Renal cortex interstitium (tissue), 11 donors: ENCODE measurements around the gene SNX8. TPM values are rescaled to one million over a fixed set of nuclear protein-coding genes. Genes with fewer than 3 reads are reported as not detected.
A peak's percentile ranks its signal among the peaks of the same experiment; 100 is the strongest.
"Not testable (repeated sequence)": the region's sequence is repeated elsewhere in the genome, so short reads cannot be mapped to it uniquely, and the experiment has no call there.

Source experiments
- DNase-seq, 11 donors: peaks; one replicate each; pipeline ENCODE4 v3.0.0-alpha.2; 2013; ENCODE audit warnings: low read depth in 9 of 11, low spot score in 4 of 11; ENCODE audit errors: extremely low read depth in 1 of 11
- polyA plus RNA-seq, 3 donors: library from polyadenylated mRNA; unstranded; fragments of 120-200 nt; gene quantifications; one replicate each; pipeline ENCODE4 v1.2.1, GENCODE V29; 2013; ENCODE audit not compliant: insufficient read length in 3 of 3

Gene SNX8
- polyA plus RNA-seq, 3 donors = 34.7 to 40.9 (median 37.3) TPM

DNA sequence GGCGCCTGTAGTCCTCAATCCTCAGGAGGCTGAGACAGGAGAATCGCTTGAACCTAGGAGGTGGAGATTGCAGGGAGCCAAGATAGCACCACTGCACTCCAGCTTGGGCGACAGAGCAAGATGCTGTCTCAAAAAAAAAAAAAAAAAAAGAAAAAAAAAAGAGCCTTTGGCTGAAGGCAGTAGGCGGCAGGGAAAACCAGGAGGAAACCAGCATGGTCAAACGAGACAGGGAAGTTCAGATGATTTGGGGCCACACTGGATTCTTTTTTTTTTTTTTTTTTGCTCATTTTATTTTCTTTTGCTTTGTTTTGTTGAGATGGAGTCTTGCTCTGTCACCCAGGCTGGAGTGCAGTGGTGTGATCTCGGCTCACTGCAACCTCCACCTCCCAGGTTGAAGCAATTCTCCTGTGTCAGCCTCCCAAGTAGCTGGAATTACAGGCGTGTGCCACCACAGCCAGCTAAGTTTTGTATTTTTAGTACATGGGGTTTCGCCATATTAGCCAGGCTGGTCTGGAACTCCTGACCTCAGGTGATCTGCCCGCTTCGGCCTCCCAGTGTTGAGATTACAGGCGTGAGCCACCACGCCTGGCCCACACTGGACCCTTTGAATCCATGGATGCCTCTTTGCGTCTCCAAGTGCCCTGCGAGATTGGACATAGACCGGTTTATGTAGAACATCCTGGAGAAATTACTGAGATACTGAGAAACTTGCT lies 33.3 kb upstream of the SNX8 start:
- not testable (repeated sequence) for DNase-seq

DNA sequence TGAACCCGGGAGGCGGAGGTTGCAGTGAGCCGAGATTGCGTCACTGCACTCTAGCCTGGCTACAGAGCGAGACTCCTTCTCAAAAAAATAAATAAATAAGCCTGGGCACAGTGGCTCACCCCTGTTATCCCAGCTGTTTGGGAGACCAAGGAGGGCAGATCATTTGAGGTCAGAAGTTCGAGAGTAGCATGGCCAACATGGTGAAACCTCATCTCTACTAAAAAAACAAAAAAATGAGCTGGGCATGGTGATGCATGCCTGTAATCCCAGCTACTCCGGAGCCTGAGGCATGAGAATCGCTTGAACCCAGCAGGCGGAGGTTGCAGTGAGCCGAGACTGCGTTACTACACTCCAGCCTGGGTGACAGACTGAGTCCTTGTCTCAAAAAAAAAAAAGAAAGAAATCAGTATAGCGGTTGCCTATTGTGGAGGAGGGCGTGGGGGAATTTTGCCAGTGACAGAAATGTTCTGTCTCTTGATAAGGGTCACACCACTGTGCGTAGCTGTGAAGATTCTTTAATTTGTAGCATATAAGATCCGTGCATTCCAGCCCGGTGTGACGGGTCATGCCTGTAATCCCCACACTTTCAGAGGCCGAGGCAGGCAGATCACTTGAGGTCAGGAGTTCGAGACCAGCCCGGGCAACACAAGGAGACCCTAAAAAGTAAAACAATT lies 22.5 kb upstream of the SNX8 start:
- no peak for DNase-seq

- not testable (repeated sequence) for DNase-seq
Observed at GRCh38 chr7:2332606-2333231, 18.5 kb upstream of the SNX8 start.

DNA sequence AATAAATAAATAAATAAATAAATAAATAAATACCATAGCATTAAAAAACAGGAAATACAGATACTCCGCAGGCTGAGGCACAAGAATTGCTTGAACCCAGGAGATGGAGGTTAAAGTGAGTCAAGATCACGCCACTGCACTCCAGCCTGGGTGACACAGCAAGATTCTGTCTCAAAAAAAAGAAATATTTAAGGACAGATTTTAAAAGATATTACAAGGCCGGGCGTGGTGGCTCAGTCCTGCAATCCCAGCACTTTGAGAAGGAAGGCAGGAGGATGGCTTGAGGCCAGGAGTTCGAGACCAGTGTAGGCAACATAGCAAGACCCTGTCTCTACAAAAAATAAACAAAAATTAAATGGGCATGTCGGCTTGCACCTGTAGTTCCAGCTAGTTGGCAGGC lies 17.5 kb upstream of the SNX8 start:
- no peak for DNase-seq

- DNase-seq = no peak
Observed at GRCh38 chr7:2330493-2330892, 16.3 kb upstream of the SNX8 start.

DNA sequence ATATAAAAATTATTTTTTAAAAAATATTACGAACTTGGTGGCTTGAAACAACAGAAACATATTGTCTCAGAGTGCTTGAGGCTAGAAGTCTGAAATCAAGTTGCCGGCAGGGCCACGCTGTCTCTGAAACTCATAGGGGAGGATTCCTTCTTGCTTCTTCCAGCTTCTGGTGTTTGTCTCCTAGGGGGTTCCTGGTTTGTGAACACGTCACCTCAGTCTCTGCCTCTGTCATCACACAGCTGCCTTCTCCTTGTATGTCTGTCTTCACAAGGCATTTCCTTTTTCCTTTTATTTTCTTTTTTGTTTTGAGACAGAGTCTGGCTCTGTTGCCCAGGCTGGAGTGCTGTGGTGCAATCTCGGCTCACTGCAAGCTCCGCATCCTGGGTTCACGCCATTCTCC lies 12.7 kb upstream of the SNX8 start:
- no peak for DNase-seq

DNA sequence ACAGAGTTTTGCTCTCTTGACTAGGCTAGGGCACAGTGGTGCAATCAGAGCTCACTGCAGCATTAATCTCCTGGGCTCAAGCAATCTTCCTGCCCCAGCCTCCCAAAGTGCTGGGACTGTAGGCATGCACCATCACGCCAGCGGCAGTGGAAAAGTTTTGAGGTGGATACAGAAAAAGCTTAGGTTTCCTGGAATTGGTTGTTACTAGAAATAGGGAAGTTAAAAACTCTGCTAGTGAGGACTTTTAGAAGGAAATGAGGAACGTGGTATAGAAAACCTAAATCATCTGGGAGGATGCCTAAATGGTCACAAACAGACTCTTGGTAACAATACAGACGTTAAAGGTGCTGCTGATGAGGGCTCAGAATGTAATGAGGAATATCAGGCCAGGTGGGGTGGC lies 10.9 kb upstream of the SNX8 start:
- DNase-seq = no peak

DNA sequence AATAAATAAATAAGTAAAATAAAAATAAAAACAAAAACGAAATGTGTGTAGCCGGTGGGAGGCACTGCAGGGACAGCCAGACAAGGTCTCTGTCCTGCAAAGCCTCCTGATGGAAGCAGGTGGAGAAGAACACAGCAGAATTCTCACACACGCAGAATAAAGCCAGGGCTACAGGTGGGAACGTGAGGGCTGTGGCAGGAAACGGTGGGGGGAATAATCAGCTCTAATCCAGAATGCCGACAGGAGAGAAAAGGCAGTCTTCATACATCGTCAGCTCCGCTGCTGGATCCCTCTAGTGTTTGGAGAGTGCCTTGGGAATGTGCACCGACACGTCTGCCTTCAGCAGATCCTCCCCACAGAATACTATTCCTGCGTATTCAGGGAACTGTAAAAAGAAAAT lies 6.8 kb upstream of the SNX8 start:
- DNase-seq = no peak

DNA sequence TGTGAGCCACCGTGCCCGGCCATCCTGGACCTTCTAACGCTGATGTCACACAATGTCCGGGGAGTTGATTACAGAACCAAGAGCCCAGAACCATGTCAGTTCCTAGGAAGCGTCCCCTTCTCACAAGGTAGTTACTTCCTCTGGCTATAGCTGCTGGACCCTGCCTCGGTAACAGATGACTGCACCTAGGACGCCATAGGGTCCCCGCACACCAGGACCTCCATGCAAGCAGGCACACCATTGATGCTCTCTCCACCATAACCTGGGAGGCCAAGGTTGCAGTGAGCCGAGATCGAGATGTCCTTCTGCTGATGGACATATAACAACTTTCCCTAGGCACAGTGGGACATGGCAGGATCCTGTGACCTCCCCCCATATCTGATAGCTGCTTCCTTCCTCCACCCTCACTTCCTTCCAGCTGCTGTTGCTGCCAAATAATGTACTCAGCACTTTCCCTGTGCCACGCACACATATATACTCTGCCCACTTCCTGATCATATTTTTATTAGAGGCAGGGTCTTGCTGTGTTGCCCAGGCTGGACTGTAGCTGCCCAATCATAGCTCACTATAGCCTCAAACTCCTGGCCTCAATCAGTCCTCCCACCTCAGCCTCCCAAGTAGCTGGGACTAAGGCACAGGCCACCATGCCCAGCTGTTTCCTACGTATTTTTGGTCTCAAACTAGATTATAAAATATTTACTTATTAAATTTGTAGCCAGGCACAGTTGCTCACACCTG lies 3.5 kb upstream of the SNX8 start:
- no peak for DNase-seq

GRCh38 chr7:2316578-2316977 lies 2.3 kb upstream of the SNX8 start:
- DNase-seq = no peak

GRCh38 chr7:2315787-2316186 lies 1.5 kb upstream of the SNX8 start:
- no peak for DNase-seq

DNA sequence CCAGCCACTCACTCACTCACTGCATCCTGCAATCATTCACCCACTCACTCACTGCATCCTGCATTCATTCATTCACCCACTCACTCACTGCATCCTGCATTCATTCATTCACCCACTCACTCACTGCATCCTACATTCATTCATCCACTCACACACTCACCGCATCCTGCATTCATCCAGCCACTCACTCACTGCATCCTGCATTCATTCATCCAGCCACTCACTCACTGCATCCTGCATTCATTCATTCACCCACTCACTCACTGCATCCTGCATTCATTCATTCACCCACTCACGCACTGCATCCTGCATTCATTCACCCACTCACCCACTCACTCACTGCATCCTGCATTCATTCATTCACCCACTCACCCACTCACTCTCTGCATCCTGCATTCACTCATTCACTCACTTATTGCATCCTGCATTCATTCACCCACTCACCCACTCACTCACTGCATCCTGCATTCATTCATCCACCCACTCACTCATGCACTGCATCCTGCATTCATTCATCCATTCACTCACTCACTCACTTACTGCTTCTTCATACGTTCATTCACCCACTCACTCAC lies 802 bp upstream of the SNX8 start:
- DNase-seq = not testable (repeated sequence)

DNA sequence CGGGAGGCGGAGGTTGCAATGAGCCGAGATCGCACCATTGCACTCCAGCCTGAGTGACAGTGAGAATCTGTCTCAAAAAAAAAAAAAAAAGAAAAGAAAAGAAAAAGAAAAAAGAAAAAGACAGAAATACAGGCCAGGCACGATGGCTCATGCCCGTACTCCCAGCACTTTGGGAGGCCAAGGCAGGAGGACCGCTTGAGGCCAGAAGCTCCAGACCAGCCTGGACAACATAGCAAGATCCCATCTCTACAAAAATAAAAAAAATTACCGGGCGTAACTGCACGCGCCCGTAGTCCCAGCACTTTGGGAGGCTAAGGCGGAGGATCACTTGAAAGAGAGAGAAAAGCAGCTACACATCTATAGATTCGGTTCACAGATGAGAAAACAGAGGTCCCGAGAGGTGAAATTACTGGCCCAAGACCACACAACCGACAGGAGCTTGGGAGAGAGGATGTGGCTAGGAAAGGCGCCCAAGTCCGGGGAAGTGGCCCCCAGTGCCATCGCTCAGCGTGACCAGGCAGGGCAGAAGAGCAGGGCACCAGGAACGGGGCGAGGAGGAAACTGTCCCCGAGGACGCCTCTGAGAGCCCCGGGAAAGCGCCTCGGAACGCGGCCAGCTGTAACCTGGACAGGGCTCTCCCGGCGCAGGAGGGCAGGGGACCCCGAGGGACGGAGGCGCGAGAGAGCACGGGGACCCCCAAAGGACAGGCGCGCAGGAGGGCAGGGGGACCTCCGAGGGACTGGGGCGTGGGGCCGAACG lies 612 bp downstream of the SNX8 start:
- no peak for DNase-seq

GRCh38 chr7:2312267-2312929 lies 1.8 kb downstream of the SNX8 start:
- DNase-seq = no peak

DNA sequence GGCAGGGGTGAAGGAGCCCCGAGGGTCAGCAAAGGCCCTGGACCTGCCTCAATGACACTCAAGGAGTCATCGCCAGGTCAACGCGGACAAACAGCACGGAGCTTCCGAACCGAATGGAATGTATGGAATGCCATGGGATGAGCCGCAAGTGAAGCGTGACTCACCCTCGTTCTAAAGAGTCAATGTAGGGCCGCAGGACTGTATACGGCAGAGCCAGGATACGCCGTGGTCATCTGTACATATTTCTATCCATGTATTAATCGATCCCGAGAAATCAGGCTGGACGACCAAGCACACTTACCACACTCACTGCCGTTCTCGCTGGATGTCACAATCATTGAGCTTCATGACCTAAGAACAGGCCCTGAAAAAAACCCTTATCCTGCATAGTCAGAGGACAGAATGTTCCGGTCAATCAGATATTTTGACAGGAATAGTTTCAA lies 4.3 kb downstream of the SNX8 start:
- peak in 7 of 11 donors; percentile 31 to 78 (median 47) for DNase-seq

DNA sequence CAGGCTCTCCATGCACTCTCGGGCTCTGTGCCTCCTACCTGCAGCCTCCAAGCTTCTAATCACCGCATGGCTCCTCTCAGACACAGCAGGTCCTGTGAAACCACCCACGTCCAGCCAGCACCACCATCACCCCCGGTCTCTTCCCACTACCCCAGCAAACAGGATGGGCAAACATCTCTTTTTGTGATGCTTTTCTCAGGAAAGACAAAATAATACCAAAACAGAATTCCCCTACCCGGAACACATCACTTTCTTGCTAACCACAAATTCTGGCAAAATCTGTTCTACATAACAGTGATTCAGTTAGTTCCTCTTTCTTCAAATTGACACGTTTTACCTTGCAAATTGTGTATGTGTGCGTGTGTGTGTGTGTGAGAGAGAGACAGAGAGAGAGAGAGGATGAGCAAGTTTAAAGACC lies 6.5 kb downstream of the SNX8 start:
- DNase-seq = no peak

DNA sequence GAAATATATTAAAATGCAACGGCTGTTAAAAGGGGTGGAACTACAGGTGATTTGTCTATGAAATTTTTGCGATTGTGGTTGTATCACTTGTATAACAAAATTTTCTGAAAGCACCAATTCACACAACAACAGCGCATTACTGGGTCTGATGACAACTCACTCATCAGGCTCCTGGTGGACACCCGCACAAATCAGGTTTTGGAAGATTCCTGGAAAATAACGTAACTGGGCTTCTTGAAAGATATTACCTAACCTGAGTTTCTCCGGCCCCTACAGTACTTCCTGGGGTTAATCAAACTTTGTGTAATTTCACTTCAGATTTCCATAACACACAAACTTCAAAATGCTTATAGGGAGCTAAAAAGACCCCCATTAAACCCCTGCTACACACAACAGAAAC lies 7.6 kb downstream of the SNX8 start:
- DNase-seq = no peak

DNA sequence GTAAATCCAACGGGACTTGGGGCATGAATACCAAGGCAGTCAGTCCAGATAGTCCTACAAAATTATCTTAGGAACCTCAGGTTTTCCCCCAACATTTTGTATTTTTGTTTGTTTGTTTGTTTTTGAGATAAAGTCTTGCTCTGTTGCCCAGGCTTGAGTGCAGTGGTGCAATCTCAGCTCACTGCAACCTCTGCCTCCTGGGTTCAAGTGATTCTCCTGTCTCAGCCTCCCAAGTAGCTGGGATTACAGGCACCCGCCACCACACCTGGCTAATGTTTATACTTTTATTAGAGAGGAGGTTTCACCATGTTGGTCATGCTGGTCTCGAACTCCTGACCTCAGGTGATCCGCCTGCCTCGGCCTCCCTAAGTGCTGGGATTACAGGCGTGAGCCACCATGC lies 9.0 kb downstream of the SNX8 start:
- DNase-seq = not testable (repeated sequence)
